Measurements from ENCODE around the gene SLC25A29. TPM values are rescaled to one million over a fixed set of nuclear protein-coding genes. Genes with fewer than 3 reads are reported as not detected.
A peak's percentile ranks its signal among the peaks of the same experiment; 100 is the strongest.

SLC25A29 gene
- total and polyA plus RNA-seq, 2 of the 8 experiments (the other 6 are each of a cell fraction or from before 2014, with no cell fraction given), result 135 to 177 TPM

DNA sequence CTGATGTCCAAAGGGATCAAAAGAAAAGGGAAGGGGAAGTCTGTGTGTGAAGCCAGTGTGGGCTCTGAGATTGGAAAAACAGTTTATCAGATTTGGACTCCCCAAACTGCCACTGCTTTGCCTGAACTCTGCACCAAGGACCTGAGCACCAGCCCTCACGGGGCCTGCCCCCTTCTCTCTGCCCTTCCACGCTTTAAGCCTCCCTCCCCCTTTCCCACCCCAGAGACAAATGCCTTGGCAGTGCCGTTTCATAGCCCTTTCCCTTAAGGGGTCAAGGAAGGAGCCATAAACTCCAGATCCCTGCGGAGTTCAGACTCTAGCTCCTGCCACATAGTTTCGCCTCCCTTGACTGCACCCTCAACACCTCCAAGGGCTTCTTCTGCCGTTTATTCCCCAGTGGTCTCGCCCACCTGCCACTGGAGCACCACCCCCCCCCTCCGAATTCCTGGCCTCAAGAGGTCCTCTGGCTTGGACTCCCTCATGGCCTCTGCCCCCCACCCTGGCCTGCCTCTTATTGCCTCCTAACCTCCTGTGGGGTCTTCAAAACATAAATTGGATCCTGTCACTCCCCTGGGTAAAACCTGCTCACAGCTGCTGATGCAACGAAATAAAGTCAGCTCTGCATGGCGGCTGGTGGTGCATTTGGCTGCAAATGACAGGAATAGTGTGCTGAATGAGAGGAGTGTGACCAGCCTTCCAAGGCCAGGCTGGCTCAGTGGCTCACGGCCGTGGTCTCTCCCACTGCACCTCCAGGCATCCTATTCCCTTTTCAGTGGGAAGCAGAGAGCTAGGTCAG, 18.8 kb downstream of the SLC25A29 start:
- Histone ChIP-seq H3K9me3 (ENCODE audit: insufficient read depth in 2 of 2, low read depth in 1 of 2, low read length in 1 of 2) (no peaks in the 10 kb centered on the region), H3K18ac (ENCODE audit: extremely low read depth, low read length) (peak overlapping the region; percentile 60; the same call in 1 of the 2 replicates), H3K79me1 (ENCODE audit: low read depth, low read length) (peaks cover 2% of the 10 kb centered on the region; the same call in 1 of the 2 replicates), H2BK5ac (ENCODE audit: low read depth, low read length) (no peak overlapping the region), H4K8ac (ENCODE audit: extremely low read depth, insufficient read depth, low read length) (peak overlapping the region; percentile 15; the same call in 1 of the 2 replicates), H2BK12ac (ENCODE audit: low read depth, low read length) (no peak overlapping the region), H2BK120ac (replicated peaks; ENCODE audit: low read depth, low read length) (no peak overlapping the region), H3K36me3 (ENCODE audit: control insufficient read depth in 2 of 4, insufficient read depth in 4 of 4, low read length in 3 of 4) (peaks cover 5 to 25% (median 15%) of the 10 kb centered on the region in 4 experiments; a peak in 7 of 8 replicates), H3K23me2 (ENCODE audit: low read depth, low read length) (peaks cover 2% of the 10 kb centered on the region; the same call in 1 of the 2 replicates), H2BK15ac (ENCODE audit: low read length) (no peak overlapping the region), H4K5ac (ENCODE audit: insufficient read length, low read depth, low read length) (no peak overlapping the region), H3K4me1 (replicated peaks in 1 of 4; ENCODE audit: control insufficient read depth in 3 of 4, insufficient read depth in 4 of 4, low read length in 3 of 4) (peaks cover 8 to 17% (median 12%) of the 10 kb centered on the region in 4 experiments), H3K4me2 (ENCODE audit: insufficient read depth in 1 of 2, low read depth in 2 of 2, low read length in 2 of 2) (no peak overlapping the region), H3K14ac (ENCODE audit: insufficient read length) (no peak overlapping the region), H4K91ac (replicated peaks; ENCODE audit: insufficient read length, low read length) (no peak overlapping the region), H2BK20ac (ENCODE audit: low read length) (no peak overlapping the region), H2AK5ac (ENCODE audit: low read depth, low read length) (no peak overlapping the region), H3K4ac (replicated peaks; ENCODE audit: insufficient read length, low read depth, low read length) (no peak overlapping the region), H4K20me1 (replicated peaks in 1 of 2; ENCODE audit: control insufficient read depth in 1 of 2, insufficient read depth in 2 of 2, low read length in 2 of 2) (peaks cover 15 to 31% of the 10 kb centered on the region in 2 experiments), H3K23ac (ENCODE audit: insufficient read length) (no peak overlapping the region), H3K79me2 (ENCODE audit: control insufficient read depth in 1 of 2, insufficient read depth in 2 of 2, low read length in 2 of 2) (no peaks in the 10 kb centered on the region), H3K4me3 (ENCODE audit: extremely low read depth in 1 of 4, insufficient read depth in 2 of 4, low read depth in 3 of 4, low read length in 4 of 4) (no peak overlapping the region), H2AFZ (ENCODE audit: low read length) (no peak overlapping the region), H3K27me3 (replicated peaks in 1 of 4; ENCODE audit: control insufficient read depth in 3 of 4, extremely low read depth in 1 of 4, insufficient read depth in 3 of 4, low read length in 3 of 4) (no peaks in the 10 kb centered on the region), H3K56ac (replicated peaks; ENCODE audit: insufficient read length, low read depth, low read length) (no peak overlapping the region), H3K27ac (ENCODE audit: low read depth, low read length) (no peak overlapping the region), H3K9ac (replicated peaks in 1 of 4; ENCODE audit: extremely low read depth in 1 of 4, low read depth in 3 of 4, low read length in 3 of 4) (no peak overlapping the region)
- no peak for FAIRE-seq
- CTCF ChIA-PET (ENCODE audit: partially characterized antibody), result interaction anchor here (0.5 to 2.9 kb wide), 15 partner anchors 10 to 181 kb away, joined by 3 to 17 read pairs (median 4); a partner anchor contains a TSS
- WGBS, 2 experiments (ENCODE audit: extremely low coverage in 1 of 2, insufficient coverage in 1 of 2, insufficient read length in 1 of 2, insufficient replicate concordance in 2 of 2, low coverage in 1 of 2, low lambda C conversion rate in 2 of 2, missing lambda C conversion rate in 1 of 2), result 65% methylated on average over 9 of the region's 12 CpGs; no CpG with 5 or more reads in 1 of the 2 experiments
- peak in 1 of 2 experiments; percentile 47 for DNase-seq (ENCODE audit: low read depth in 1 of 2, low spot score in 2 of 2)
- POLR2A ChIA-PET (ENCODE audit: partially characterized antibody), result interaction anchor here (0.5 to 16.0 kb wide), 5 partner anchors 13 to 80 kb away, joined by 3 to 200 read pairs (median 4); partner anchors contain the start of gene SLC25A29
- TF ChIP-seq RNF2 (IDR thresholded peaks at IDR 0.05; ENCODE audit: borderline replicate concordance, low read depth, low read length, missing control alignments, poor library complexity, severe bottlenecking) (no peak), CEBPB (IDR thresholded peaks at IDR 0.05; ENCODE audit: low read depth, low read length) (no peak), TAF1 (IDR thresholded peaks at IDR 0.05; ENCODE audit: low read depth, low read length) (no peak), RXRA (IDR thresholded peaks at IDR 0.05; ENCODE audit: insufficient read depth, low read depth, low read length) (no peak), PHF8 (conservative IDR thresholded peaks at IDR 0.05; ENCODE audit: low read depth, low read length) (no peak), NRF1 (IDR thresholded peaks at IDR 0.05; ENCODE audit: low read depth, low read length) (no peak), KDM1A (IDR thresholded peaks at IDR 0.05; ENCODE audit: borderline replicate concordance, low read length) (no peak), SP1 (IDR thresholded peaks at IDR 0.05; ENCODE audit: low read depth, low read length) (no peak), YY1 (IDR thresholded peaks at IDR 0.05; ENCODE audit: low read depth, low read length) (no peak)
- TF ChIP-seq, protein P1, sequence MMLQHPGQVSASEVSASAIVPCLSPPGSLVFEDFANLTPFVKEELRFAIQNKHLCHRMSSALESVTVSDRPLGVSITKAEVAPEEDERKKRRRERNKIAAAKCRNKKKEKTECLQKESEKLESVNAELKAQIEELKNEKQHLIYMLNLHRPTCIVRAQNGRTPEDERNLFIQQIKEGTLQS (IDR thresholded peaks at IDR 0.05; ENCODE audit: insufficient read depth, low read depth, low read length), result no peak

All from H1 (cell line).